Activated effector memory CD4-positive, alpha-beta T cell treated with Interleukin-2 at 50 U/mL for 16 hours (primary cell): Measurements from ENCODE around the gene IQCK.
"Not testable (repeated sequence)": the region's sequence is repeated elsewhere in the genome, so short reads cannot be mapped to it uniquely, and the experiment has no call there.

Experiments
- DNase-seq: peaks from one replicate; pipeline ENCODE4 v3.0.0-alpha.2; 2020

Gene IQCK, protein sequence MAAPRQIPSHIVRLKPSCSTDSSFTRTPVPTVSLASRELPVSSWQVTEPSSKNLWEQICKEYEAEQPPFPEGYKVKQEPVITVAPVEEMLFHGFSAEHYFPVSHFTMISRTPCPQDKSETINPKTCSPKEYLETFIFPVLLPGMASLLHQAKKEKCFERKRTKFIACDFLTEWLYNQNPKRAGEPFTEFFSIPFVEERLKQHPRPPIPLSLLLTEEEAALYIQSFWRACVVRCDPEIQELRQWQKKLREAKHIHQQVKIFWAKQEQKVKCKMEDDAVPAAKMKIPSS

DNA sequence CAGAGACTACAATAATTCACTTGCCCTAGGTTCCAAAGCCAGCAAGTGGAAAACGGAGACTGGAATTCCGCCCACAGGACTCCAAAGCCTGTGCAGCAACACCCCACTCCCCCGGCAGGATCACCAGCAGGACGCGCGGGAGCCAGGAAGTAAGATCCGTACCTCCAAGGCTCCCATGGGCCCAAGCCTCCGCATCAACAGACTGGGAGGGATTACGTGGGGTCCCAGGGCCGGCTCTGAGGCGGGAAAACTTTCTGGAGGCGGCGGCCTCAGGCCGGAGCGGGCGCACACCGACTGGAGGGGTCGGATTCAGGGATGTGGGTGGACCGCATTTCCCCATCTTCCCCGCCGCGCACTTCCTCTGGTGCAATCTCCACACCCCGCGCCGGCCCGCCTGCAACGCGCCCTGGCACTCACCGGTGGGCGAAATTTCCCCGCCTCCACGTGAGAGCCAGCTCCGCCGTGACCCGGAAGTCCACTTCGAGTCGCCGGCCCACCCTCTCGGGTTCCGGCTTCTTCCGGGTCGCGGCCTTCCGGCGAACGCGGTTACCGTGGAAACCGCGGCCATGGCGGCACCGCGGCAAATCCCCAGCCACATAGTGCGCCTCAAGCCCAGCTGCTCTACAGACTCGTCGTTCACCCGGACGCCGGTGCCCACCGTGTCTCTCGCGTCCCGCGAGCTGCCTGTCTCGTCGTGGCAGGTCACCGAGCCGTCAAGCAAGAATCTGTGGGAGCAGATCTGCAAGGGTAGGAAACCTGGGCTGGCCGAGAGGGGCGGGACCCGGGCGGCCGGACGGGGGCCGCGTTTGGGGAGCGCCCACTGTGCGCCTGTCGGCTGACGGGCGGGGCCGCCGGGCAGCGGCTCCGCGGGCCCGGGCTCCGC is at the start of gene IQCK, which contains the start of gene KNOP1:
TSS of gene IQCK (plus strand) at position 531 of the 883 bp plus-strand sequence. CDS start at position 567, 36 bp downstream.
TSS of gene KNOP1 (minus strand) at position 487 of the 883 bp plus-strand sequence. CDS start 3,192 bp downstream, outside the sequence.
- peak; percentile 83 for DNase-seq

DNA sequence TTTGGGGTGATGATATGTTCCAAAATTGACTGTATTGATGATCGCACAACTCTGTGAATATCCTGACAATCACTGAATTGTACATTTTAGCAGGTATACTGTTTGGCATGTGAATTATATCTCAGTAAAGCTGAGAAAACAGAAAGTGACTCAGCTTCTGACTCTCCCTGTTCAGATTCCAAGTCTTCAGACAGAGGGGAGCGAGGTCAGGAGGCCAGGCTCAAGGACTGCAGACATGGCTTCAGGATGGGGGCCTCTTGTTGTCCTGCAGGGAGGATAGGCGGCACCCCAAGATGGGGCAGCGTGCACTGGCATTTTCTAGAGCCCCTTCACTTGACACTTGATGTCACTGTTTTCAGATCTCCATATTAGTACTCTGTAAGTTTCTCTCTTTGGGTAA is 45.7 kb upstream of the IQCK start:
- no peak for DNase-seq

DNA sequence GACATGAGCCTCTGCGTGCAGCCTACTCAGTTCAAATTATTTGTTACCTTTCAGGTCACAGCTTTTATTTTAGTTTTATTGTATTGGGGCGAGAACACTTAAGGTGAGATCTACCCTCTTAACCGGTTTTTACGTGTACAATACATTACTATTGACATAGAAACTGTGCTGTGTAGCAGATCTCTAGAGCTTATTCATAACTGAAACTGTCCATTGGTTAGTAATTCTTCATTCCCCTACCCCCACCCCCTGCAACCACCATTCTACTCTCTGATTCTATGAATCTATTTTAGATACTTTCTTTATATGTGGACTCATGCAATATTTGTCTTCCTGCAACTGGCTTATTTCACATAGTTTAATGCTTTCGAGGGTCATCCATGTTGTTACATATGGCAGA is 43.6 kb upstream of the IQCK start:
- no peak for DNase-seq

DNA sequence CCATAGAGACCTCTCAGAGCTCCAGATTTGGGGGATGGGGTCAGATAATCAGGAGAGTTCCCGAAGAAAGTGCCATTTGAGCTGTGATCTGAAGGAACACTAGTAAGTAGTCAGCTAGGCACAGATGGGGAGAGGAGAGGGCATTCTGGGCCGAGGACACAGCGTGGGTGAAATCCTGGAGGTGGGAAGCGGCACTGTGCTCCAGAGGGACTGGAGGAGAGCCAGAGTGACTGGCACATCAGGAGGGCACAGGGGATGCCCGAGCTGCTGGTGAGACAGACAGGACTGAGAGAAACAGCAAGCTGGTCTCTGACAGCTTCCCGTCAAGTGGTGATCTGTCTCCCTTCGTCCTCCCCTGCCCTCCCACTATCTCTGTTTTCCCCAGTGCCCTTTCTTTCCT is 40.7 kb upstream of the IQCK start:
- no peak for DNase-seq

DNA sequence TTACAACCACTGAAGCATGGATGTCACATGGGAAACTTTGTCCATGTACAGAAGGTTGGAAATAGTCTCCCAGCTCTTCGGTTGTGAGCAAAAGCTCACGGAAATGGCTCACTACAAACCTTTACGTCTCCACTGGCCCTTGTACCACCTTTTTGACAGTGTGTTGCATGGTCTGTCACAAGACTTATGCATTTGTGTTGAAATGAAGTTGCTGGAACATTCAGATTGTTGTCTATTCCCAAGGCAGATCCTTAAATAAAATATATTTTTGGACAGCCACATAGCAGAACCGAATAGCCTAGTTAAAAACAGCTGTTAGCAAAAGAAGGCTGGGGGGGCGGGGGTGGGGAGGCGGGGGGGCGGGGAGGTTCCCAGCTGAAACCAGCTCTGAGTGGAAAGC is 39.3 kb upstream of the IQCK start:
- no peak for DNase-seq

DNA sequence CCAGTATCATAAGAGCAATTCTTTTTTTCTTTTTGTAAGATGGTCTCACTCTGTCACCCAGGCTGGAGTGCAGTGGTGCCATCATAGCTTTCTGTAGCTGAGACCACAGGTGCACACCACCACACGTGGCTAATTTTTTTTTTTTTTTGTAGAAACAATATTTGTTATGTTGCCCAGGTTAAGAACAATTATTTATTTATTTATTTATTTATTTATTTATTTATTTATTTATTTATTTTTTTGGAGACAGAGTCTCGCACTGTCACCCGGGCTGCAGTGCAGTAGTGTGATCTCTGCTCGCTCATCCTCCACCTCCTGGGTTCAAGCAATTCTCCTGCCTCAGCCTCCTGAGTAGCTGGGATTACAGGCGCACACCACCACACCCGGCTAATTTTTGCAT is 38.8 kb upstream of the IQCK start:
- DNase-seq, result not testable (repeated sequence)

DNA sequence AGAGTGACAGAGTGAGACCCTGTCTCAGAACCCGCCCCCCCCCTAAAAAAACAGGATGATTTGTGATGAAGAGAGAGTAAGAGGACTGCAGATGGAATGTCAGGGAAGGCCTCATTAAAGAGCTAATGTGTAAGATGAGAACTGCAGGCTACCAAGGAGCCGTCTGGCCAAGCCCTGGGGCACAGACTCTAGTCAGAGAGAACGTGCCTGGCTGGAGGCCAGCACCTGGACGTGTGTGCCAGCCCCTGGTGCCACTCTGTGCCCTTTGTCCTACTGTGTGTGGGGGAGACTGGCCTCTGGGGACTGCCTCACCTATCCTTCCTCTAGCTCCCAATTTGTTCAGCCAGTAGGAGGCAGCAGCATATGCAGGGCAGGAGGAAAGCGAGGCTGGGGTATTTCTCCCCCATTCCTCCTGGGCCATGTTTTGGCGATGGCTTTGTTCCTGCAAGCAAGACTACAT is 37.2 kb upstream of the IQCK start:
- DNase-seq, result no peak

DNA sequence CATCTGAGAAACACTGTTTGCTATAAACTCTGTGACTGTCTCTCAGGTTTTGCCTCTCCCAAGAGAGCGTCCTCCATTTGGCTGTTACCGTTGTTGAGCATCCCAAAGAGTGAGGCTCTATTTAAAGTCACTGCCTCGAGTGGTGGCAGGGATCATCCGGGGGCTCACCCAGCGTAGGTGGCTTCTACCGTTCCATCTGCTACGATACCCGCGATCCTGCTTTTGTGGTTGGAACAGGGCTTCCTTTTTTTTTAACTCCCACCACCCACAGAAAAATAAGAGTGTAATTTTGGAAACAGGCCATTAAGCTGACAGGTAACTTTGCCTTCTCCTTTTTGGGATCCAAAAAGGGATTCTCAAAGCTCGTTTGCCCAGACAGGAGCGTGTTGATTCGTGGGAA is 36.4 kb upstream of the IQCK start:
- no peak for DNase-seq

DNA sequence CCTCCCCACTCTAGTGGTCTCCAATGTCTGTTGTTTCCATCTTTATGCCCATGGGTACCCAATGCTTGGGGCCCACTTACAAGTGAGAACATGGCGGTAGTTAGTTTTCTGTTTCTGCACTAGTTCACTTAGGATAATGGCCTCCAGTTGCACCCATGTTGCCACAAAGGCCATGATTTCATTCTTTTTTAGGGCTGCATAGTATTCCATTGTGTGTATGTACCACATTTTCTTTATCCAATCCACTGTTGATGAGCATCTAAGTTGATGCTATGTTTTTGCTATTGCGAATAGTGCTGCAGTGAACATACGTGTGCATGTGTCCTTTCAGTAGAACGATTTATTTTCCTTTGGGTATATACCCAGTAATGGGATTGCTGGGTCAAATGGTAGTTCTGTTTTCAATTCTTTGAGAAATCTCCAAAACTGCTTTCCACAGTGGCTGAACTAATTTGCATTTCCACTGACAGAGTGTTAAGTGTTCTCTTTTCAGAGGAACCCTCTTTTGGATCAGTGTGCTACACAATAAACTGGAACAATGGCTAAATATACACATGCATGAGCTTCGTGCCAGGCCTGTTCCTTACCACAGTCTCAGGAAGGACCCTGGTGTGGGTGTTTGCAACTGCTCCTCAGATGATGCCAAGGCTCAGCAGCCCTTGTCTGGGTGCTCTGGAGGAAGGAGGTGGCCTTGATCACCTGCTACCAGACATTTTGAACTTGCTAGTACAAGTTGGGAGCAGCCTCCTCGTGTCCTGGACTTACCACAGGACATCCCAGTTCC is 34.4 kb upstream of the IQCK start:
- DNase-seq, result no peak

DNA sequence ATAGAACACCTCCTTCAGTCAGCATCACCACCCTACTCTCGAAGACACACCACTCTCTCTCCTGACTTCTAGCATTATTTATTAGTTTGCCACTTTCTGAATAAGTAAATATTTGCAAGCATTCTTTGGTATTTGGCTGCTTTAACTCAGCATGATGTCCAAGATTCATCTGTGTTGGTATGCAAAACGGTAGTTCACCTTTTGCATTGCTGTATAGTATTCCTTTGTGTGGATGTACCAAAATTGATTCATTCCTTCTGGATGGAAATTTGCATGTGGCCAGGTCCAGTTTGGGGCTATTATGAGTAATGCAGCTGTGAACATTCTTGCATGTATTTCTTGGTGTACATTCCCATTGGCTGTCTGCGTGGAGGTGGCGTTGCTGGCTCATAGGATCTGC is 32.9 kb upstream of the IQCK start:
- DNase-seq, result no peak

DNA sequence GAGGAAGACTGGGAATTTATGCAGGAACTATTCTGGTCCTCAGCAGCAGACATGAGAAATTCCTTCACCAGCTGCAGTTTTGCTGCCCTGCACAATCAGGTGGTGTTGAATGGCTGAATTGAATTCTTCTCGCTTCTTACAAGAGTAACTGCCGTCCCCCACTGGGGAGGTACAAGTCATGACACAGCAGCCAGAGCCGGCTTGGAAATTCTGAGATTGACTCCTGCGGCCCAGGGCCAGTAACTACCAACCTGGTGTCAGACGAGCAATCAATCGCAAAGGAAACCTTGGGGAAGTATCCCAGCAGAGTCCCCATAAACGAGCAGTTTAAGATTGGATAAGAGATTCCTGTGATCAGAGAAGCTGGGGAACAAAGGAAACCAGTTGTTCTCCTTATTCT is 30.8 kb upstream of the IQCK start:
- DNase-seq, result no peak

DNA sequence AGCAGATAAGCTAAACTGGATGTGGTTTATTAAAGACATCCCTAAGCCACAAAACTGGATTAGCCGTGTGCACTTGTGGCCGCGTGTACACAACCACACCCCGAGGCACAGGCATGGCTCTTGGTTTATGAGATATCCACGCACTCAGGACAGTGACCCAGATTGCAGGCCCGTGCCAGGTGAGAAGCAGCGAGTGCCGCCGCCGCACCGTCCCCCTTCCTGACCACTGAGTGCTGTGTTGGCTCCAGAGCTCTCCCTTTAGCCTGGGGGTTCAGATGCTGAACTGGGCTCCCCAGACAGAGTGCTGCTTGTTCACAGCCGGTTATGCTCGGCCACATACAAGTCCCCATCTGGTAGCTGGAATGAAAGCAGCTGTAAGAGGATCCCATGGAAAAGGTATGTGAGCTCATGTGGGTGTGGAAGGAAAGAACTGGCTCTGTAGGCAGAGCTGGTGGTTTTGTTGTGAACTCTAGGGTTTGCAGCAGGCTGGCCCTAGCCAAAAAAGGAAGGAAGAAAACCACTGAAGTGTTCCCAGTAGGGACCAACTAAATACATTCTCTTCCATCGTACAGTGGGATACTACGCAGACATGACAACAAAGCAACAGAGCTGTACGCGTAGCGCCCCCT is 29.6 kb upstream of the IQCK start:
- no peak for DNase-seq

DNA sequence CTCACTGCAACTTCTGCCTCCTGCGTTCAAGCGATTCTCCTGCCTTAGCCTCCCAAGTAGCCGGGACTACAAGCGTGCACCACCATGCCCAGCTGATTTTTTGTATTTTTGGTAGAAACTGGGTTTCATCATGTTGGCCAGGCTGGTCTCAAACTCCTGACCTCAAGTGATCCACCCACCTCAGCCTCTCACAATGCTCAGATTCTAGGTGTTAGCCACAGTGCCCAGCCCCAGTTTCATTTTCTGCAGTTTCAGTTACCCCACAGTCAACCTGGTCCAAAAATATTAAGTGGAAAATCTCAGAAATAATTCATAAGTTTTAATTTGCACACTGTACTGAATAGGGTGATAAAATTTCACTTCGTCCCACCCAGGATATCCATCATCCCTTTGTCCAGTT is 28.7 kb upstream of the IQCK start:
- no peak for DNase-seq

DNA sequence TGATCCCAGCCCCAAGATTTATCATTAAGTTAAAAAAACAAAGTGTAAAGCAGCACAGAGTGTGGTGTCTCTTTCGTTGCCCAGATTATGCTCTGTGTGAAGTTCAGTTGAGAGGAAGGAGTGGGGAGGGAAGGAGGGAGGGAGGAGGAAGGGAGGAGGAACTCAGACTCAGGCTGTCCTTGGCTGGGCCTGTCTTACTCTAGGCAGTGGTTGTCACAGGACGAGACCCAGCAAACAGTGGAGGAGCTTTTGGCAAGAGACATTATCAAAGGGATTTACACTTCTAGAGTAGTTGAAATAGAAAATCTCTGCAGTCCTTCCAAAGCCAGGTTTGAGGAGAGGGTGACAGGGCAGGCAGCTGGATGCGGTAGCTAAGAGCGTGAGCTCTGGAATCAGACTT is 27.9 kb upstream of the IQCK start:
- DNase-seq, result no peak

DNA sequence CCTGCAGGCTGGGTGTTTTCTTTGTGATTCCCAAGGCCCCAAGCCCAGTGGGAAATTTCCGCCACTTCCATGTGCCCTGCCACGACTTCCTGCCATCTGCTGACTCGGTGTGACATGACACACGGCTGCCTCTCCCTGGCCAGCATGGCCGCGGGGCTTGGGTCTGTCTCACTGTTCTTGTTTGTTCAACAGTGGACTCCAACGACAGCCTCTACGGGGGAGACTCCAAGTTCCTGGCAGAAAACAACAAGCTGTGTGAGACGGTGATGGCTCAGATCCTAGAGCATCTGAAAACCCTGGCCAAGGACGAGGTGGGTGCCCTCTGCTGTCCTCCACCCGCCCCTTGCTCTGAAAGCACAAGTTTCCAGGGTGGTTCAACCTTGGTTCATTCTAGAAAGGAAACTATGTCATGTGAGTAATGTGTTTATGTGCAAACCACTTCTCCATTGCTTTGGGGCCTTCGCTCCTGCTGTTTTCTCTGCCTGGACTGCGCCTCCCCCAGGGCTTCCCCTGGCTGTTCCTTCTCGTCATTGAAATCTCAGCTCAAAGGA is 26.8 kb upstream of the IQCK start:
- no peak for DNase-seq

DNA sequence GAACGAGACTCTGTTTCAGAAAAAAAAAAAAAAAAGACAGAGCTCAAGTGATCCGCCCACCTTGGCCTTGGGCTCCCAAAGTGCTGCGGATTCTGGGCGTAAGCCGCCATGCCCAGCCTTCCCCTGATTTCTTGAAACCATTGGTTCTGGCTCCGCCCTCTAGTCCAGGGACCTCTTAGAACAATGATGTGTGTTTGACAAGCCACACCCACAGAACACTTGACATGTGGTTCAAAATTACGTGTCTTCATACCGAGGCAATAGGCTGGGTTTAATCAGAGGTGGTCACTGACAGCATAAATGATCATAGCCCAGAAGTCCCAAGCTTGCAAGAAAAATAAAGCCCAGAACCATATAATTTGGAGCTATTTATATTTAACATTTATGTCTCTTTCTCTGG is 23.1 kb upstream of the IQCK start:
- no peak for DNase-seq

DNA sequence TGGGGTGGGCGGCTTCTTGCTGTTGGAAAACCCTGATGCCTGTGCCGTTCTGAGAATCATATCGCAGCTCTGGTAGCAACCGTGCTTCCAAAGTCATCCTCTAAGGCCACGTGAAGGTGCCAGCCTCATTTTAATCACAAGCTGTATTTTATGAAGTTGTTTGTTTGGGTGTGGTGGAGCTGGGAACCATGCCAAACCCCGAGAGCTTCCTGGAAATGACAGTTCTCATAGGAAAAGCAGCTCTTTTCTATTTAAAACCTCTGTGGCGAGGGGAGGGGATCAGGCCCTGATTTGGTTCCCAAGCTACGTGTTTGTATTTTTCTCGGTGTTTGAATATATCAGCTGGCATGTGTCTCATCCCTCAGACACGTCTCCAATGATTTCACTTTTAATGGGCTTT is 21.7 kb upstream of the IQCK start:
- peak; percentile 76 for DNase-seq

DNA sequence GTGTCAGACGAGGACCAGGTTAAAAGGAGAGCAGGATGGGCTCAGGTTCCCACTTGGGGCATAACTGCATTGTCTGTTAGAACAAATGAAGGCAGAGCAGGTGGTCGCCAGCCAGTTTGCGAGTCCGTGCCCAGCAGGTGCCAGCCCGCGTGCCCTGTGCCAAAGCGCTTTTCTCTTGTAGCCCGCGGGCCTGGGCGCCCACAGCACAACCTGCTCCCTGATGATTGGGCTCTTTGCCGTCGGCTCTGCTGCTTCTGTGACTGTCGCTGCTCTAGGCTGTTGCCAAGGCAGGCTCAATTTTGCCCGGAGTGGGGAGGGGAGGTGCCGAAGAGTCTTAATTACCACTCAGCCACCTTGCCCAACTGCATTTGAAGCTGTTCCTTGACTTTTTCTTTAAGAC is 21.1 kb upstream of the IQCK start:
- no peak for DNase-seq

DNA sequence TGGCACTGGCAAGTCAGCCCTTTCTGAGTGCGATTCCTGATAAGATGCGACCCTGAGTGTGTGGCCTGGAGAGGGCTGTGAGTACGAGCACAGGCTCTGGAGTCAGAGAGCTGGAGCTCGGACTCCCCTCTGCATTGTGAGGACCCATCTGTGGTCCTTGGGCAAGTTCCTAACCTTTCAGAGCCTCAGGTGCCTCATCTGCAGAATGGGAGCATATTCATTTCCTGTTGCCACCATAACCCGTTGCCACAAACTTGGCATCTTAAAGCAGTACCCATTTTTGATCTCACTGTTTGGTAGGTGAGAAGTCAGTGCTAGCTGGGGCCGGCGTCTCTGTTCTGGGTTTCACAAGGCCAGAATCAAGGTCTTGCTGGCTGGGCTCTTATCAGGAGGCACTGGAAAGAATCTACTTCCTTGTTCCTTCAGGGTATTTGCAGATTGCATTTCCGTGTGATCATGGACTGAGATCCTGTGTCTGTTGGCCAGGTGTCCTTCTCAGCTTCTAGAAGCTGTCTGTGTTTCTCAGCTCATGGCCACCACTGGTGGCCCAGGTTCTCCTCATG is 20.2 kb upstream of the IQCK start:
- DNase-seq, result no peak

DNA sequence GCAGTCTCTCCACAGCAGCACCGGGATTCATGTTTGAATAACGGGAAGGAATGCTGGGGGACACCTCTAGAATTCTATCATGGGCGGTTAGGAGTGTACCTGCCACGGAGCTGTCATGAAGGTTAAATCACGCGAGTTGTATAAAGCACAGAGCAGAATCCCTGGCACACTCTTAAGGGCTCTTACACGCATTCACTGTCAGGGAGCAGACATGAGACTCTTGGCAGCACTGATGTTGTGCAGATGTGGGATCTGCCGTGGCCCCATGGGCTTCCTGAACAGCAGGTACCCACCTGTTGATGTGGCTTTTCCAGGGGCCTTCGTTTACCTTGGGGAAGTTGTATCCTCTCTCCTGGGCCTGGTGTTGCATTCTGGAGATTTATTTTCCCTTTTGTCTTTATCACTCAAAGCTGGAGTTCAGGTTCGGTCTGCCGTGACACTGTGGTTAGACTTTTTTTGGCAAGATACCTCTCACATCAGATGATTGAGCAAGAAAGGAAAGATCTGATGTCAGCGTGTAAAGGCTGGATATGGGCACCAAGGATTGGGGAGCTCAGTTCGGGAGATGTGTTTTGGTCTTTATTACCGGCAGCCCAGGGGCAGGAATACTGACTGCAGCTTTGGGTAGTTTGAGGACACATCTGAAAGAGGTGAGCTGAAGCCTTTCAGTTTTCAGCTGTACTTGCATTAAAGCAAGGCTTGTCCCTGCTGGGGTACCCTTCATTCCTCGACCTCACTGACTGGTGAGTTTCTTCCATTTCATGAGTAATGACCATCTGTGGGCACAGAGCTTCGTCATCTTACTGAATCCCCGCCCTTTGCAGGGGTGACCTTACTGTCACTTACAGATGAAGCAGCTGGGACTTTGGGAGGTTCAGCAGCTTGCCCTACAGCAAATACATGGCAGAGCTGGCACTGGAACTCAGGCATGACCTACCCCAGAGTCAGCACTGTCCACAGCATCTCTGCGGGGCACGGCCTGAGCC is 19.3 kb upstream of the IQCK start:
- DNase-seq, result no peak

DNA sequence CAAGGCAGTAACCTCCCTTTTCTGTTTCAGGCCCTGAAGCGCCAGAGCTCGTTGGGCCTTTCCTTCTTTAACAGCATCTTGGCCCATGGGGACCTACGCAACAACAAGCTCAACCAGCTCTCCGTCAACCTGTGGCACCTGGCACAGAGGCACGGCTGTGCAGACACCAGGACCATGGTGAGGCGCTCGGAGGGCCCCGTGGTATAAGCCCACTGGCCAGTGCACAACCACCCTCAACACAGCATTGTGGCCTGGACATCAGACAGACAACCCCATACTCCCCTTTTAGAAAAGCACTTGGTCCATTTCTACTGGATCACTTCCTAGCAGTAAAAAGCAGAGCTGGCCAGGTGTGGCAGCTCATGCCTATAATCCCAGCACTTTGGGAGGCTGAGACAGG is 18.6 kb upstream of the IQCK start:
- DNase-seq, result no peak
